OCI-LY7 (cell line): ENCODE results near the gene RAF1. TPM values are rescaled to one million over a fixed set of nuclear protein-coding genes. Genes with fewer than 3 reads are reported as not detected.
A peak's percentile ranks its signal among the peaks of the same experiment; 100 is the strongest.

ENCODE experiments used
- BruUV-seq: library from RNA; stranded (reverse); fragments of 400-500 nt; replicated peaks from 2 replicates; lab custom pipeline; 2021; lab: Mats Ljungman, UMichigan
- CTCF ChIA-PET: fragments of 300-600 bp; sonication (Branson Sonifier 250); formaldehyde crosslinking; loops from one replicate; lab custom pipeline; 2022; ENCODE audit warnings: antibody characterized with exemption; ENCODE audit not compliant: unreplicated experiment; lab: Charles Lee
- POLR2A ChIA-PET: fragments of 300-600 bp; sonication (Branson Sonifier 250); formaldehyde crosslinking; loops from one replicate; lab custom pipeline; 2022; ENCODE audit warnings: antibody characterized with exemption; lab: Charles Lee
- DNase-seq: peaks from one replicate; pipeline ENCODE4 v3.0.0-alpha.2; 2015; ENCODE audit warnings: low spot score
- H2AFZ ChIP-seq: fragments of 200-600 bp; sonication (generic), shearing (Covaris generic); 2 replicates; pipeline ENCODE4 v1.6.1; 2014; ENCODE audit warnings: mild to moderate bottlenecking, antibody characterized with exemption, low read length, moderate library complexity
- H3K27ac ChIP-seq: fragments of 200-600 bp; sonication (generic); 2 replicates; pipeline ENCODE4 v1.5.1; 2014; ENCODE audit warnings: mixed run types, low read depth, mild to moderate bottlenecking, moderate library complexity, low read length, inconsistent platforms; ENCODE audit not compliant: poor library complexity, severe bottlenecking
- H3K36me3 ChIP-seq: fragments of 200-600 bp; sonication (generic); 2 replicates; pipeline ENCODE4 v1.6.1; 2014; ENCODE audit warnings: mild to moderate bottlenecking, antibody characterized with exemption, low read length, moderate library complexity, mixed read lengths; ENCODE audit not compliant: insufficient read depth
- H3K4me1 ChIP-seq: fragments of 200-600 bp; sonication (generic); 2 replicates; pipeline ENCODE4 v1.5.1; 2014; ENCODE audit warnings: mild to moderate bottlenecking, low read length; ENCODE audit not compliant: insufficient read depth, poor library complexity, severe bottlenecking
- H3K4me2 ChIP-seq: fragments of 200-600 bp; sonication (generic); 2 replicates; pipeline ENCODE4 v1.6.1; 2014; ENCODE audit warnings: mild to moderate bottlenecking, low read length
- H3K4me3 ChIP-seq: fragments of 200-600 bp; sonication (generic); 2 replicates; pipeline ENCODE4 v1.5.1; 2014; ENCODE audit warnings: mild to moderate bottlenecking, low read depth, low read length; ENCODE audit not compliant: poor library complexity, severe bottlenecking
- H3K79me2 ChIP-seq: fragments of 200-600 bp; sonication (generic); 2 replicates; pipeline ENCODE4 v1.6.1; 2016; ENCODE audit warnings: low read depth, mild to moderate bottlenecking, low read length, moderate library complexity, mixed read lengths; ENCODE audit not compliant: insufficient read depth
- H3K9me2 ChIP-seq: fragments of 200-600 bp; sonication (generic); 2 replicates; pipeline ENCODE4 v1.6.1; 2016; ENCODE audit warnings: mild to moderate bottlenecking, low read length, mixed read lengths; ENCODE audit not compliant: insufficient read depth
- H3K9me3 ChIP-seq: fragments of 200-600 bp; sonication (generic); 2 replicates; pipeline ENCODE4 v1.6.1; 2014; ENCODE audit warnings: mild to moderate bottlenecking, mixed run types, low read length, mixed read lengths
- H4K20me1 ChIP-seq: fragments of 200-600 bp; sonication (generic); 2 replicates; pipeline ENCODE4 v1.6.1; 2014; ENCODE audit warnings: mild to moderate bottlenecking, antibody characterized with exemption, low read length, moderate library complexity, mixed read lengths; ENCODE audit not compliant: insufficient read depth
- EZH2phosphoT487 ChIP-seq: fragments of 200-600 bp; sonication (generic); IDR thresholded peaks from 2 replicates; pipeline ENCODE4 v1.6.1; 2018; ENCODE audit warnings: low read depth, borderline replicate concordance, mild to moderate bottlenecking, mixed run types, antibody characterized with exemption, low read length, moderate library complexity, mixed read lengths
- intact Hi-C: fragments of 100-400 bp; cut with micrococcal nuclease; formaldehyde crosslinking; loops from one replicate; pipeline ENCODE4 v1.10.0; 2022; ENCODE audit not compliant: unreplicated experiment
- total RNA-seq, 2 experiments: library from RNA; depleted of rRNA in 1 of 2; stranded (reverse); fragments of >200 nt in 1 of 2; shearing (Covaris generic) in 1 of 2; gene quantifications; 2 replicates each; pipeline ENCODE4 v1.2.3, GENCODE V29; 2014 to 2022
- TF ChIP-seq, protein P1 (sequence below): fragments of 200-600 bp; sonication (generic); conservative IDR thresholded peaks from 2 replicates; pipeline ENCODE4 v1.5.1; 2014; ENCODE audit warnings: mild to moderate bottlenecking, antibody characterized with exemption, low read length, moderate library complexity, mixed read lengths

RAF1 gene
- total RNA-seq, 2 experiments from 2014 or later: 88.0 to 90.8 TPM

DNA sequence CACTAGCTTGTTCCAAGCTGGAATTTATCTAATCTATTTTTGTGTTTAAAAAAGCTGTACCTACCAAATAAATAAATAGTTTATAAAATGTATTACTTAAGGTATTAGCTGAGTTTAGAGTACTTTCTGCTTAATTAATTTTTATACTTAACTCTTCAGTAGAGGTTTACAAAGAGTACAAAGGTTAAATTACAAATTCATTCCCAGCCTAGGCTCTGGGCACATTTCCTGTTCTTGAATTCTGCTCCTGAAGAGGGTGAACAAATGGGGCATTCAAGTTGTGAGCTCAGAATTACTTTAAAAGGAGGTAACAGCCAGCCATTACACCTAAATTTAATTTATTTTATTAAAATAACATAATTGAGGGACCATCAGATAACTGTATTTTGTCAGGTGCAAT is 80.6 kb downstream of the RAF1 start:
- H3K4me2 ChIP-seq: no peak overlapping the region
- no peaks in the 10 kb centered on the region for H3K9me2 ChIP-seq
- no peak overlapping the region for H3K4me3 ChIP-seq
- no peaks in the 10 kb centered on the region for H3K4me1 ChIP-seq
- H3K36me3 ChIP-seq: peaks cover 93% of the 10 kb centered on the region
- intact Hi-C loops: no loop called here
- no peak overlapping the region for H2AFZ ChIP-seq
- no peaks in the 10 kb centered on the region for H3K9me3 ChIP-seq
- DNase-seq: no peak
- POLR2A ChIA-PET: interaction anchor here (0.6 to 1.9 kb wide), 4 partner anchors 14 to 120 kb away, joined by 3 to 8 read pairs (median 4); no protein-coding TSS in a partner anchor
- no TSS peak for BruUV-seq
- H3K79me2 ChIP-seq: no peaks in the 10 kb centered on the region
- H4K20me1 ChIP-seq: no peaks in the 10 kb centered on the region
- CTCF ChIA-PET: no interaction called here
- H3K27ac ChIP-seq: no peak overlapping the region
- no peak for TF ChIP-seq EZH2phosphoT487
- TF ChIP-seq, protein P1, sequence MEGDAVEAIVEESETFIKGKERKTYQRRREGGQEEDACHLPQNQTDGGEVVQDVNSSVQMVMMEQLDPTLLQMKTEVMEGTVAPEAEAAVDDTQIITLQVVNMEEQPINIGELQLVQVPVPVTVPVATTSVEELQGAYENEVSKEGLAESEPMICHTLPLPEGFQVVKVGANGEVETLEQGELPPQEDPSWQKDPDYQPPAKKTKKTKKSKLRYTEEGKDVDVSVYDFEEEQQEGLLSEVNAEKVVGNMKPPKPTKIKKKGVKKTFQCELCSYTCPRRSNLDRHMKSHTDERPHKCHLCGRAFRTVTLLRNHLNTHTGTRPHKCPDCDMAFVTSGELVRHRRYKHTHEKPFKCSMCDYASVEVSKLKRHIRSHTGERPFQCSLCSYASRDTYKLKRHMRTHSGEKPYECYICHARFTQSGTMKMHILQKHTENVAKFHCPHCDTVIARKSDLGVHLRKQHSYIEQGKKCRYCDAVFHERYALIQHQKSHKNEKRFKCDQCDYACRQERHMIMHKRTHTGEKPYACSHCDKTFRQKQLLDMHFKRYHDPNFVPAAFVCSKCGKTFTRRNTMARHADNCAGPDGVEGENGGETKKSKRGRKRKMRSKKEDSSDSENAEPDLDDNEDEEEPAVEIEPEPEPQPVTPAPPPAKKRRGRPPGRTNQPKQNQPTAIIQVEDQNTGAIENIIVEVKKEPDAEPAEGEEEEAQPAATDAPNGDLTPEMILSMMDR: no peak

DNA sequence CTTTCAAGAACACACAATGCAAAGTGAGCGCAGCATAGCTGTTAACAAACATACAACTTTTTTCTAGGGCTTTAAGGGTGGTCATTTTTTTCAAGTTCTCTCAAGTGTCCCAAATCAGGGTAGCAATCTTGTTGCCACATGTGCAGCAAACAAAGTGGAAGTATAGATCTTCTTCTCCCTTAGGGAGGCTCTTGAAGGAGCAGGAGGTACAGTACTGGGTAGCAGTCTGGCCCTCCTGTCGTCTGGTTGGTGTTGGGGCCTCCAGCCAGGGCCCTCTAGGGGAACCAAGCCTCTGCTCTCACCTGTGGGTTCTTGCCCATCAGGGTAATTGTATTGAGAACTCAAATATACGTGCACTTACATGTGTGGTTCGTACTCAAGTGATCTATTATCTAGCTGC is 81.2 kb downstream of the RAF1 start:
- no peaks in the 10 kb centered on the region for H4K20me1 ChIP-seq
- no peak for DNase-seq
- TSS peak; percentile 18 for BruUV-seq

DNA sequence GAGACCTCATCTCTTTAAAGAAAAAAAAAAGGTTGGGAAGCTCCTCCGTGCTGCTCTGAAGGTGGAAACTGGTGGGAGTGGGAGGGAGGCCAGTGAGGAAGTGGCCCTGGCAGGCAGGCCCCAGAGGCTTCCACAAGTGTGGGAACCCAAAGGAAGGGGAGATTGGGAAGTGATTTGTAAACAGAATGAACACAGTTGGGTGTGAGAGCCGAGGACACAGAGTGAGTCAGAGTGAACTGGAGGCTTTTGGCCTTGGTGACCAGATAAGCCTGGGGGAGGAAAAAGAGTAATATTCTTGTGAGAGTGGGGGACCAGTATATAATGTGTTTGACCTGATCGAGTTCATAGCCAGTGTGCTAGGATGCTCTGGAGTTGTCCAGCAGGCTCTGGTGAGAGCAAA is 84.0 kb downstream of the RAF1 start:
- CTCF ChIA-PET: no interaction called here
- BruUV-seq: no TSS peak

More for the DNA sequence above, 81.2 kb downstream of the RAF1 start:
- Histone ChIP-seq H3K9me2 (no peaks in the 10 kb centered on the region), H2AFZ (no peak overlapping the region), H3K4me1 (no peaks in the 10 kb centered on the region), H3K27ac (no peak overlapping the region), H3K36me3 (peaks cover 93% of the 10 kb centered on the region), H3K79me2 (no peaks in the 10 kb centered on the region), H3K4me2 (no peak overlapping the region), H3K9me3 (no peaks in the 10 kb centered on the region), H3K4me3 (no peak overlapping the region)
- TF ChIP-seq EZH2phosphoT487: no peak
- TF ChIP-seq, protein P1: no peak
- ChIA-PET CTCF (no interaction called here), POLR2A (interaction anchor here (1.1 to 1.9 kb wide), 3 partner anchors 14 to 121 kb away, joined by 3 to 8 read pairs (median 3); no protein-coding TSS in a partner anchor)
- intact Hi-C loops: no loop called here

More for the DNA sequence above, 84.0 kb downstream of the RAF1 start:
- Histone ChIP-seq H3K79me2 (no peaks in the 10 kb centered on the region), H3K4me3 (no peak overlapping the region), H4K20me1 (no peaks in the 10 kb centered on the region), H3K36me3 (peaks cover 92% of the 10 kb centered on the region), H3K4me1 (no peaks in the 10 kb centered on the region), H3K4me2 (no peak overlapping the region), H3K27ac (no peak overlapping the region), H3K9me3 (no peaks in the 10 kb centered on the region), H3K9me2 (no peaks in the 10 kb centered on the region), H2AFZ (no peak overlapping the region)
- no peak for DNase-seq
- TF ChIP-seq, protein P1: no peak
- intact Hi-C loops: no loop called here
- POLR2A ChIA-PET: no interaction called here
